Measurements from ENCODE around the gene RPA4. TPM values are rescaled to one million over a fixed set of nuclear protein-coding genes. Genes with fewer than 3 reads are reported as not detected.
"Not testable (repeated sequence)": the region's sequence is repeated elsewhere in the genome, so short reads cannot be mapped to it uniquely, and the experiment has no call there.

Gene RPA4
- total RNA-seq, 1 donor from 2014 or later, result 0.87 TPM

- no peak overlapping the region for H3K27ac Mint-ChIP-seq
- no peaks in the 10 kb centered on the region for H3K9me3 Mint-ChIP-seq
- H3K4me3 Mint-ChIP-seq, result no peak overlapping the region
- H3K4me1 Mint-ChIP-seq, result peaks cover 18% of the 10 kb centered on the region
- DNase-seq (ENCODE audit: low spot score in 2 of 2, unreplicated experiment in 2 of 2), result no peak
- TF ChIP-seq CTCF (IDR thresholded peaks at IDR 0.05; ENCODE audit: unreplicated experiment), result no peak
- H3K27me3 Mint-ChIP-seq (ENCODE audit: low read depth), result no peaks in the 10 kb centered on the region
- H3K36me3 Mint-ChIP-seq, result no peaks in the 10 kb centered on the region
Measured at GRCh38 chrX:96841325-96841724, 42.4 kb upstream of the RPA4 start.

GRCh38 chrX:96841866-96842265 lies 41.8 kb upstream of the RPA4 start:
- not testable (repeated sequence) for H3K9me3 Mint-ChIP-seq; H3K27me3 Mint-ChIP-seq (ENCODE audit: low read depth); H3K36me3 Mint-ChIP-seq; H3K4me3 Mint-ChIP-seq; DNase-seq (ENCODE audit: low spot score in 2 of 2, unreplicated experiment in 2 of 2); H3K27ac Mint-ChIP-seq
- H3K4me1 Mint-ChIP-seq, result peaks cover 18% of the 10 kb centered on the region

GRCh38 chrX:96843566-96843965 lies 40.1 kb upstream of the RPA4 start:
- no peak overlapping the region for H3K27ac Mint-ChIP-seq
- no peak for TF ChIP-seq CTCF (IDR thresholded peaks at IDR 0.05; ENCODE audit: unreplicated experiment)
- H3K4me3 Mint-ChIP-seq, result no peak overlapping the region
- no peak for DNase-seq (ENCODE audit: low spot score in 2 of 2, unreplicated experiment in 2 of 2)
- H3K4me1 Mint-ChIP-seq, result peaks cover 6% of the 10 kb centered on the region
- no peaks in the 10 kb centered on the region for H3K36me3 Mint-ChIP-seq
- no peaks in the 10 kb centered on the region for H3K27me3 Mint-ChIP-seq (ENCODE audit: low read depth)
- H3K9me3 Mint-ChIP-seq, result no peaks in the 10 kb centered on the region

- no peaks in the 10 kb centered on the region for H3K27me3 Mint-ChIP-seq (ENCODE audit: low read depth)
- H3K27ac Mint-ChIP-seq, result no peak overlapping the region
- no peak for TF ChIP-seq CTCF (IDR thresholded peaks at IDR 0.05; ENCODE audit: unreplicated experiment)
- DNase-seq (ENCODE audit: low spot score in 2 of 2, unreplicated experiment in 2 of 2), result no peak
- H3K4me3 Mint-ChIP-seq, result no peak overlapping the region
- no peaks in the 10 kb centered on the region for H3K4me1 Mint-ChIP-seq
- H3K9me3 Mint-ChIP-seq, result no peaks in the 10 kb centered on the region
- no peaks in the 10 kb centered on the region for H3K36me3 Mint-ChIP-seq
Measured at GRCh38 chrX:96846841-96847240, 36.9 kb upstream of the RPA4 start.

- not testable (repeated sequence) for H3K27ac Mint-ChIP-seq; H3K4me3 Mint-ChIP-seq; H3K36me3 Mint-ChIP-seq; H3K27me3 Mint-ChIP-seq (ENCODE audit: low read depth); H3K9me3 Mint-ChIP-seq; H3K4me1 Mint-ChIP-seq; DNase-seq (ENCODE audit: low spot score in 2 of 2, unreplicated experiment in 2 of 2)
Measured at GRCh38 chrX:96859422-96859821, 24.3 kb upstream of the RPA4 start.

- H3K27ac Mint-ChIP-seq, result no peak overlapping the region
Measured at GRCh38 chrX:96861218-96861617, 22.5 kb upstream of the RPA4 start.

More at GRCh38 chrX:96861218-96861617, 22.5 kb upstream of the RPA4 start:
- peaks cover 1% of the 10 kb centered on the region for H3K4me1 Mint-ChIP-seq
- TF ChIP-seq CTCF (IDR thresholded peaks at IDR 0.05; ENCODE audit: unreplicated experiment), result no peak
- no peak overlapping the region for H3K4me3 Mint-ChIP-seq
- no peak for DNase-seq (ENCODE audit: low spot score in 2 of 2, unreplicated experiment in 2 of 2)
- H3K27me3 Mint-ChIP-seq (ENCODE audit: low read depth), result no peaks in the 10 kb centered on the region
- H3K9me3 Mint-ChIP-seq, result no peaks in the 10 kb centered on the region
- H3K36me3 Mint-ChIP-seq, result no peaks in the 10 kb centered on the region
